ENCODE measurements around the gene CCDC73. TPM values are rescaled to one million over a fixed set of nuclear protein-coding genes. Genes with fewer than 3 reads are reported as not detected.
"Not testable (repeated sequence)": the region's sequence is repeated elsewhere in the genome, so short reads cannot be mapped to it uniquely, and the experiment has no call there.

The CCDC73 gene
- total RNA-seq, 4 donors from 2014 or later = not detected

DNA sequence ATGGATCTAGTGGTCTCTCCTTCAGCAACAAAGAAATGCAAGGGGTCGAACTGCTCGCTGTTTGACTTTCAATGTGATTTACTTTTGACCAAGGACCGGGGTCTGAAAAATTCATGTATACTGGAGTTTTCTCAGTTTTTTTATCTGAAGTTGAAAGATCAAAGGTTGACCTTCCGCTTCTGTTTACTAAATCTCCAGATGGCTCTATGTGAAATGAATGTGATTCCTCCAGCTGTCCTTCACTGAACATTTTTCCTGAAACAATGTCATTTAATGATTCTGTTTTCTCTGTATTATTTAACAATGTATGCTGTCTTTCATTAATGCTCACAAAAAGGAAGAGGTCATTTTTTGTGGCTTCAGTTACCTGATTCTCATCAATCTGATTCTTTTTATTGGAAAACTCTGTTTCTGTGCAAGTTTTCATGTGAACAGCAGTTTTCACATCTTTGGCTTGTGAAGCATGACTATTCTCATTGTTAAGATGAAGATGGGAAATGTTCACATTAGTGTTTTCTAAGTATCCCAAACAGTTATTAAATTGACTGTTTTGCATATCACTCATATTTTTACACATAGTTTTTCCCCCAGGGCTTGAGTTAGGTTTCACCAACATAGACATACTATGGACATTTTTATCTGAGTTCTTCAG, 180.8 kb downstream of the CCDC73 start:
- DNase-seq (ENCODE audit: low spot score in 2 of 2) = no peak
- intact Hi-C loops (cut with DNase I; ENCODE audit: low total_unique reads) = no loop called here

DNA sequence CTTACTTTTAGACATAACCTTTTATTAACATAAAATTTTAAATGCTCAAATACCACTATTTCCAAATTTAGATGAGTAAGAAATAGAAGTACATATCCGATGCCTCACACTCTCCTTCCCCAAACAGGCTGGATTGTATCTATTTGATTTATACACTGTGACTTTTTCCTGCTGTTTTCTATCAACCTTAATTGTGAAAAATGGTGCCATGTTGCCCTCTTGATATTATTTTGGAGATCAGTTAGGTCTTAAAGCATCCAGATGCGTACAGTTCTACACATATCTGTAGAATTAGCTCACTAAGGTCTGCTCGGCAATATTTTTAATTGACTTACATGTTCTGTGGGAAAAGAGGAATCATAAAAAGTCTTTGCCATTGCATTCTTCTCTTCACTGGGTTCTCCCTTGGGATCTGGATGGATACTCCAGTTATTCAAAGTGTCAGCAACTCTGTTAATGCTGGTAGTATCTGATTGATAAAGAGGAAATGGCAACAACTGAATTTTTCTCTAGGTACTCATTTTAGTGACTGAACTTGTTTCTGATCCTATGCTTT, 183.6 kb downstream of the CCDC73 start:
- intact Hi-C loops (cut with DNase I; ENCODE audit: low total_unique reads) = no loop called here
- TF ChIP-seq CTCF (IDR thresholded peaks at IDR 0.05) = no peak
- no peak for TF ChIP-seq POLR2A (IDR thresholded peaks at IDR 0.05)
- DNase-seq (ENCODE audit: low spot score in 2 of 2) = no peak
- 75 to 82% methylated on average over 3 of the region's 3 CpGs for WGBS, 2 donors
- no peak overlapping the region for H3K4me3 ChIP-seq (ENCODE audit: low read depth, poor library complexity, severe bottlenecking)

More for the DNA sequence above, 180.8 kb downstream of the CCDC73 start:
- TF ChIP-seq POLR2A (IDR thresholded peaks at IDR 0.05) = no peak
- TF ChIP-seq CTCF (IDR thresholded peaks at IDR 0.05) = no peak
- WGBS, 2 donors = 57 to 66% methylated on average over 4 of the region's 4 CpGs
- H3K4me3 ChIP-seq (ENCODE audit: low read depth, poor library complexity, severe bottlenecking) = no peak overlapping the region

DNA sequence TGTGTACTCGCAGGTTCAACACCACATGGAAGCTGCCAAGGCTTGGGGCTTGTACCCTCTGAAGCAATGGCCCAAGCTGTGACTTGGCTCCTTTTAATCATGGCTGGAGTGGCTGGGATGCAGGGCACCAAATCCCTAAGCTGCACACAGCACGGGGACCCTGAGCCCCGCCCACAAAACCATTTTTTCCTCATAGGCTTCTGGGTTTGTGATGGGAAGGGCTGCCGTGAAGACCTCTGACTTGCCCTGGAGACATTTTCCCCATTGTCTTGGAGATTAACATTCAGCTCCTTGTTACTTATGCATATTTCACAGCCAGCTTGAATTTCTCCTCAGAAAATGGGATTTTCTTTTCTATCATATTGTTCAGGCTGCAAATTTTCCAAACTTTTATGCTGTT, 185.6 kb downstream of the CCDC73 start:
- intact Hi-C loops (cut with DNase I; ENCODE audit: low total_unique reads); H3K4me3 ChIP-seq (ENCODE audit: low read depth, poor library complexity, severe bottlenecking); DNase-seq (ENCODE audit: low spot score in 2 of 2): not testable (repeated sequence)
- WGBS, 2 donors = 96 to 97% methylated on average over 4 of the region's 4 CpGs

DNA sequence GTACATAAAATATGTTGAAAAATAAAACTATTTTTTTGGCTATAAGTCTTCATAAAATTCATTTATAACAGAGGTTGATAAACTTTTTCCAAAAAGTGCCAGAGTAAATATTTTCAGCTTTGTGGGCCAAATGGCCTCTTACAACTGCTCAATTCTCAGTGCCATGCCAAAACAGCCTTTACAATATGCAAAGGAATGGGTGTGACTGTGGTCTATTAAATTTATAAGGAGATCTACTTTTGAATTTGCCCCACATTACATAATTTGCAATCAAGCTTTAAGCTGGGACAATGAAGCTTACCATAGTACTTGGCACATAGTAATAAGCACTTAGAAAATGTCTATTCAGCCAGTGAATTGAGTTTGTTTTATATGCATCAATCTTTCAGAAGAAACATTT, 188.2 kb downstream of the CCDC73 start:
- intact Hi-C loops (cut with DNase I; ENCODE audit: low total_unique reads) = no loop called here
- H3K4me3 ChIP-seq (ENCODE audit: low read depth, poor library complexity, severe bottlenecking) = no peak overlapping the region
- no peak for DNase-seq (ENCODE audit: low spot score in 2 of 2)
- no peak for TF ChIP-seq CTCF (IDR thresholded peaks at IDR 0.05)
- no peak for TF ChIP-seq POLR2A (IDR thresholded peaks at IDR 0.05)

DNA sequence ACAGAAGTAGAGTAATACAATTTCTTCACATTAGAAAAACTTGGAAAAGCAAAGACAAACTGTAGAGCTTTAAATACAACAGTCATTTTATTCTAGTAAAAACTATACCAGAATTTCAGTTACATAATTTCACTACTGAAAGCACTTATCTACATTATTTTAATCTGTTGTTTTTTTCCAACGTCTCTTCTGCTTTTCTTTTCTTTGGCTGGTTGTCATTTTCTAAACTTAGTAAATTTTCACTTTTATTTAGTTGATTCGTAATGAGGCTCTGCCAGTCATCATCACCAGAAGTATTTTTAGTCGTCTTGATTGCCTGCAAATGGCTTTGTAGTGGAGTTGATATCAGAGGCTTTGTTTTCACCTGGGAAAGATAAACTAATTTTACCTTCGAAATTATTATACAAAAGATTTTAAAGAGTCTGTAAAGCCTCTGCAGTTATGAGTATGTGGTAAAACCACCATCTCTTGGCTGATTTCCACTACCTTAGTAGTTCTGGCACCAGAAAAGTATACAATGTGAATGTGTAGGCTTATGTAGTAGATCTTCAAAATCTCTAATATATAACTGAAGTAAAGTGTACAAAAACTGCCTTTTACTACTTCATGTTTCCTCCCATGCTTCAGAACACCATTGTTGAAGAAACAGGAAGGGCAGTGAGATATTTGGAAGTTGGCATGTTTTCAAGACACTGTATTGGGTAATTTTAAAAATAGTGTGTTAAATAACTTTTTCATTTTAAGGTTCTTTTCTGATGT, 191.6 kb downstream of the CCDC73 start:
- intact Hi-C loops (cut with DNase I; ENCODE audit: low total_unique reads) = no loop called here
- no peak for TF ChIP-seq POLR2A (IDR thresholded peaks at IDR 0.05)
- no peak for TF ChIP-seq CTCF (IDR thresholded peaks at IDR 0.05)
- H3K4me3 ChIP-seq (ENCODE audit: low read depth, poor library complexity, severe bottlenecking) = no peak overlapping the region
- WGBS, 2 donors = 60 to 63% methylated on average over 4 of the region's 4 CpGs
- DNase-seq (ENCODE audit: low spot score in 2 of 2) = no peak

GRCh38 chr11:32597921-32598320, 196.5 kb downstream of the CCDC73 start:
- 83 to 90% methylated on average over 1 of the region's 1 CpG for WGBS, 2 donors
- no peak for DNase-seq (ENCODE audit: low spot score in 2 of 2)
- no peak overlapping the region for H3K4me3 ChIP-seq (ENCODE audit: low read depth, poor library complexity, severe bottlenecking)
- intact Hi-C loops (cut with DNase I; ENCODE audit: low total_unique reads) = no loop called here
- TF ChIP-seq CTCF (IDR thresholded peaks at IDR 0.05) (no peak), POLR2A (IDR thresholded peaks at IDR 0.05) (no peak)

GRCh38 chr11:32596114-32596513, 198.3 kb downstream of the CCDC73 start:
- WGBS, 2 donors = 94 to 96% methylated on average over 14 of the region's 14 CpGs
- H3K4me3 ChIP-seq (ENCODE audit: low read depth, poor library complexity, severe bottlenecking); intact Hi-C loops (cut with DNase I; ENCODE audit: low total_unique reads); DNase-seq (ENCODE audit: low spot score in 2 of 2): not testable (repeated sequence)
